K562 (cell line): Measurements from ENCODE around the gene METTL8. TPM values are rescaled to one million over a fixed set of nuclear protein-coding genes. Genes with fewer than 3 reads are reported as not detected.

Experiments
- ATAC-seq: fragments of 200-7000 bp; cut with Tn5 transposase; 3 replicates; pipeline ENCODE4 v1.9.1; 2020; ENCODE audit warnings: moderate library complexity
- BruUV-seq: library from RNA; stranded (reverse); fragments of 400-500 nt; replicated peaks from 2 replicates; lab custom pipeline; 2021; lab: Mats Ljungman, UMichigan
- CTCF ChIA-PET: fragments of 300-600 bp; formaldehyde crosslinking; extraction: SDS; loops from one replicate; lab custom pipeline; 2021; ENCODE audit warnings: low intra/inter-chr PET ratio; lab: Yijun Ruan, JAX
- POLR2A ChIA-PET: fragments of 300-600, 350-650 bp; sonication (Branson Sonifier 250); formaldehyde crosslinking; extraction: SDS; loops from one replicate; lab custom pipeline; 2021; ENCODE audit warnings: antibody characterized with exemption, inconsistent platforms; lab: Yijun Ruan, JAX
- DNase-seq, 4 experiments: peaks; one replicate each; pipeline versions ENCODE4 v3.0.0 to v3.0.0-alpha.2; 2011 to 2018; ENCODE audit warnings: low spot score in 3 of 4, mixed read lengths in 3 of 4; ENCODE audit errors: extremely low read depth in 1 of 4
- FAIRE-seq: peaks from 2 replicates; lab custom pipeline; 2011; peaks lifted over from hg19 to GRCh38; lab: Jason Lieb, UNC
- H2AFZ ChIP-seq: 2 replicates; pipeline ENCODE4 v1.6.0; 2011; ENCODE audit warnings: low read depth, low read length, control low read depth, inconsistent platforms
- H3K27ac ChIP-seq: fragments of 200-600 bp; 3 replicates; pipeline ENCODE4 v1.8.0; 2011; ENCODE audit warnings: low read depth, mild to moderate bottlenecking, control low read depth, inconsistent platforms, low read length, moderate library complexity, mixed read lengths; ENCODE audit errors: extremely low read depth
- H3K27me3 ChIP-seq, 2 experiments: fragments of 300-600 bp in 1 of 2; 2 replicates in 1 of 2; 3 replicates in 1 of 2; pipeline versions ENCODE4 v1.6.0 to v1.8.0; 2011; ENCODE audit warnings: inconsistent platforms in 2 of 2, low read length in 2 of 2, mild to moderate bottlenecking in 1 of 2, mixed read lengths in 1 of 2, moderate library complexity in 1 of 2; ENCODE audit not compliant: control insufficient read depth in 2 of 2, insufficient read depth in 2 of 2
- H3K36me3 ChIP-seq: fragments of 300-600 bp; 3 replicates; pipeline ENCODE4 v1.8.0; 2011; ENCODE audit warnings: mild to moderate bottlenecking, low read length, inconsistent platforms; ENCODE audit not compliant: control insufficient read depth, insufficient read depth
- H3K4me1 ChIP-seq, 2 experiments: fragments of 200-600 bp in 1 of 2; replicated peaks in 1 of 2; 2 replicates in 1 of 2; 3 replicates in 1 of 2; pipeline versions ENCODE4 v1.5.1 to v1.8.0; 2011; ENCODE audit warnings: inconsistent platforms in 2 of 2, low read length in 2 of 2, mild to moderate bottlenecking in 1 of 2, mixed read lengths in 1 of 2, moderate library complexity in 1 of 2; ENCODE audit not compliant: control insufficient read depth in 2 of 2, insufficient read depth in 2 of 2
- H3K4me2 ChIP-seq: 2 replicates; pipeline ENCODE4 v1.6.1; 2011; ENCODE audit warnings: low read length, control low read depth, inconsistent platforms, mixed read lengths; ENCODE audit not compliant: insufficient read depth
- H3K4me3 ChIP-seq: fragments of 200-600 bp; sonication (generic), shearing (Covaris generic); 2 replicates; pipeline ENCODE4 v1.5.1; 2016; ENCODE audit warnings: control low read depth, inconsistent platforms
- H3K79me2 ChIP-seq: fragments of 200-600 bp; 3 replicates; pipeline ENCODE4 v1.8.0; 2011; ENCODE audit warnings: low read length, inconsistent platforms; ENCODE audit not compliant: control insufficient read depth, insufficient read depth
- H3K9ac ChIP-seq, 2 experiments: 2 replicates each; pipeline versions ENCODE4 v1.6.0 to v1.6.1; 2011; ENCODE audit warnings: low read depth in 2 of 2, low read length in 2 of 2, control low read depth in 1 of 2, inconsistent platforms in 1 of 2, mild to moderate bottlenecking in 1 of 2, mixed read lengths in 1 of 2; ENCODE audit not compliant: insufficient read depth in 1 of 2
- H3K9me1 ChIP-seq: one replicate; pipeline ENCODE4 v1.6.0; 2011; ENCODE audit warnings: inconsistent platforms, mild to moderate bottlenecking, low read length, moderate library complexity; ENCODE audit not compliant: control insufficient read depth, insufficient read depth
- H3K9me3 ChIP-seq: replicated peaks from 2 replicates; pipeline ENCODE4 v1.5.1; 2011; ENCODE audit warnings: low read depth, low read length, inconsistent platforms; ENCODE audit not compliant: control insufficient read depth, insufficient read depth
- H4K20me1 ChIP-seq: replicated peaks from 2 replicates; pipeline ENCODE4 v1.6.1; 2011; ENCODE audit warnings: low read length, inconsistent platforms, mixed read lengths; ENCODE audit not compliant: control insufficient read depth, insufficient read depth
- BMI1 ChIP-seq: fragments of 150-350 bp; IDR thresholded peaks from 2 replicates; pipeline ENCODE4 v1.6.1; 2014; ENCODE audit warnings: low read length
- BRD4 ChIP-seq: fragments of 200-600 bp; sonication (generic); IDR thresholded peaks from 2 replicates; pipeline ENCODE4 v1.6.1; 2017; ENCODE audit warnings: inconsistent platforms
- DDX20 ChIP-seq: fragments of 450-650 bp; IDR thresholded peaks from 2 replicates; pipeline ENCODE4 v1.6.1; 2016; ENCODE audit warnings: missing genetic modification characterization, low read depth, mild to moderate bottlenecking, missing compliant biosample characterization, moderate library complexity
- HDAC8 ChIP-seq: fragments of 450-650 bp; IDR thresholded peaks from 2 replicates; pipeline ENCODE4 v1.6.1; 2016; ENCODE audit warnings: mild to moderate bottlenecking, missing genetic modification characterization, moderate library complexity, missing compliant biosample characterization
- RHOXF2B ChIP-seq: fragments of 250-450 bp; sonication (Bioruptor Pico); conservative IDR thresholded peaks from 2 replicates; pipeline ENCODE4 v1.5.1; 2021
- SMAD3 ChIP-seq: fragments of 450-650 bp; formaldehyde crosslinking; conservative IDR thresholded peaks from 2 replicates; pipeline ENCODE4 v1.4.0; 2020; ENCODE audit warnings: mild to moderate bottlenecking
- ZC3H11A ChIP-seq: IDR thresholded peaks from 2 replicates; pipeline ENCODE4 v1.6.1; 2012; ENCODE audit warnings: low read depth, low read length, improper control_type of control experiment
- ZFP36 ChIP-seq: fragments of 150-350 bp; IDR thresholded peaks from 2 replicates; pipeline ENCODE4 v1.6.1; 2018; ENCODE audit warnings: low read length, low read depth; ENCODE audit not compliant: partially characterized antibody
- WGBS: fragments of 100-300 bp; shearing (Covaris generic); methylation state at CpG from one replicate; pipeline ENCODE4 v1.1.6; 2016; ENCODE audit warnings: low coverage, mixed read lengths; ENCODE audit not compliant: insufficient coverage; ENCODE audit errors: missing lambda C conversion rate; 5-methylcytosine and 5-hydroxymethylcytosine counted together
- in situ Hi-C: fragments of 300-500 bp; cut with MboI; formaldehyde crosslinking; loops from 4 replicates; pipeline ENCODE4 v1.15.0; 2018; ENCODE audit warnings: inconsistent platforms, mixed read lengths
- intact Hi-C: fragments of 100-400 bp; cut with micrococcal nuclease; formaldehyde crosslinking; loops from 2 replicates; pipeline ENCODE4 v1.14.2; 2022
- polyA plus RNA-seq, 8 experiments: library from polyadenylated mRNA; depleted of rRNA in 4 of 8; stranded (reverse) in 5 of 8; unstranded in 3 of 8; fragments of >200 nt; fragmentation: Nextera tagmentation in 2 of 8; fragmentation: Illumina TruSeq in 1 of 8; extraction: Ambion mirVana in 2 of 8; extraction: Trizol in 1 of 8; gene quantifications; 2 replicates each; pipeline versions ENCODE4 v1.2.1 to v1.2.3, GENCODE V29; 2011 to 2014; ENCODE audit warnings: inconsistent platforms in 1 of 8, missing spikeins in 1 of 8
- total RNA-seq, 7 experiments: library from RNA; depleted of rRNA in 6 of 7; stranded (reverse); fragments of >200 nt in 6 of 7; fragmentation: Illumina TruSeq in 2 of 7; extraction: Trizol in 2 of 7; gene quantifications; 2 replicates each; pipeline versions ENCODE4 v1.2.1 to v1.2.3, GENCODE V29; 2011 to 2021; ENCODE audit warnings: low replicate concordance in 1 of 7
- TF ChIP-seq, protein P1 (sequence below): fragments of 250-450 bp; sonication (Bioruptor Pico); IDR thresholded peaks from 2 replicates; pipeline ENCODE4 v1.6.1; 2021; ENCODE audit warnings: mild to moderate bottlenecking
- TF ChIP-seq, protein P2 (sequence below): fragments of 450-650 bp; IDR thresholded peaks from 2 replicates; pipeline ENCODE4 v1.6.1; 2016; ENCODE audit warnings: missing biosample characterization, missing genetic modification characterization

Gene METTL8
- total and polyA plus RNA-seq, 9 of the 15 experiments (the other 6 are each of a cell fraction or from before 2014, with no cell fraction given): 12.9 to 52.6 (median 33.7) TPM

DNA sequence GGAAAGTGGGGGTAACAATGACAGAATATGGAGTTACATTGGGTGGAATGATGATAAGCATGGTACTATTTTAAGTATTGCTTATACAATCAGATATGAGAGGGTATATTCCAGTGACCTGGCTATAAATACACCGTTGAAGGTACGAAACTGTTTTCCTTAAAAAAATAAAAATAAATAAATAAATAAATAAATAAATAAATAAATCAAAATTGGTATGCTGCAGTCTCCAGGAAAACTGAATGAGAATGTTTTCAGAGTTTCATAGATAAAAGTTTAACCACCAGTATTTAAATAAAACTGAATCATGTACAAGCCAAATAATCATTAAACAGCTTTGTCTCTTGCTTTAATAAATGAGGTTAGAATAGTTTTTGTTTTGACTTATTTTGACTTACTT is 71.4 kb downstream of the METTL8 start:
- no peak overlapping the region for H3K9ac ChIP-seq
- H3K36me3 ChIP-seq: peaks cover 10% of the 10 kb centered on the region; the same call in 2 of the 3 replicates
- CTCF ChIA-PET: no interaction called here
- 78% methylated on average over 2 of the region's 2 CpGs for WGBS
- H4K20me1 ChIP-seq: no peaks in the 10 kb centered on the region
- TF ChIP-seq BRD4 (no peak), ZC3H11A (peak; percentile 57; the same call in 1 of the 2 replicates)
- H3K9me1 ChIP-seq: no peaks in the 10 kb centered on the region
- DNase-seq (no peak), ATAC-seq (no peak), FAIRE-seq (no peak)
- POLR2A ChIA-PET: interaction anchor here (0.6 to 0.7 kb wide), 2 partner anchors 348 to 809 kb away, joined by 3 read pairs; no protein-coding TSS in a partner anchor
- no peaks in the 10 kb centered on the region for H3K79me2 ChIP-seq
- in situ Hi-C loops: no loop called here
- no peak overlapping the region for H2AFZ ChIP-seq
- intact Hi-C loops: no loop called here
- H3K27ac ChIP-seq: no peak overlapping the region
- H3K4me2 ChIP-seq: no peak overlapping the region
- no peaks in the 10 kb centered on the region for H3K9me3 ChIP-seq
- no TSS peak for BruUV-seq
- H3K27me3 ChIP-seq: no peaks in the 10 kb centered on the region
- H3K4me1 ChIP-seq: no peaks in the 10 kb centered on the region
- H3K4me3 ChIP-seq: no peak overlapping the region

DNA sequence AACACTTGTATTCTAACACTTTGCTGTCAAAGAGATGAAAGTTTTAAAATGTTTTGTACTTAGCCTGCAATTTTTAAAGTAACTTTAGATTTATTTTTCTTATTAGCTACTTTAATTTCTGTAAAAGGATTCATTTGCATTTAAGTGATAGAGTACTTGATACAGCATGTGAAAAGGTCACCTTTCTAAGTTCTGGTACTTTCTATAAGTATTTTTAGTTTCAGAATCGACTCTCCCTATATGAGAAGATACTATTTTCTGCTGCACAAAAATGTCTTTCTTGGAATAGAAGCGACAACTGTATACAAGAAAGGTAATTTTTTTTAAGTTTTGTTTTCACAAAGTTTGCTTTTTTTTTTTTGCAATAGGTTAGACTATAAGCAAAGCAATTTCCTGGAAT is 72.9 kb downstream of the METTL8 start:
- POLR2A ChIA-PET: interaction anchor here (0.6 kb wide), 1 partner anchor 96 kb away, joined by 4 read pairs; no protein-coding TSS in a partner anchor
- no peaks in the 10 kb centered on the region for H3K79me2 ChIP-seq
- H2AFZ ChIP-seq: no peak overlapping the region
- TF ChIP-seq DDX20 (tag): no peak
- no peak for TF ChIP-seq RHOXF2B (CRISPR knock-in tag)
- TF ChIP-seq, protein P1, sequence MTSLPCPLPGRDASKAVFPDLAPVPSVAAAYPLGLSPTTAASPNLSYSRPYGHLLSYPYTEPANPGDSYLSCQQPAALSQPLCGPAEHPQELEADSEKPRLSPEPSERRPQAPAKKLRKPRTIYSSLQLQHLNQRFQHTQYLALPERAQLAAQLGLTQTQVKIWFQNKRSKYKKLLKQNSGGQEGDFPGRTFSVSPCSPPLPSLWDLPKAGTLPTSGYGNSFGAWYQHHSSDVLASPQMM (CRISPR knock-in tag): no peak
- no peak for TF ChIP-seq BMI1
- TF ChIP-seq SMAD3: no peak
- no peak for TF ChIP-seq HDAC8 (tag)
- no peak for TF ChIP-seq ZFP36
- TF ChIP-seq, protein P2, sequence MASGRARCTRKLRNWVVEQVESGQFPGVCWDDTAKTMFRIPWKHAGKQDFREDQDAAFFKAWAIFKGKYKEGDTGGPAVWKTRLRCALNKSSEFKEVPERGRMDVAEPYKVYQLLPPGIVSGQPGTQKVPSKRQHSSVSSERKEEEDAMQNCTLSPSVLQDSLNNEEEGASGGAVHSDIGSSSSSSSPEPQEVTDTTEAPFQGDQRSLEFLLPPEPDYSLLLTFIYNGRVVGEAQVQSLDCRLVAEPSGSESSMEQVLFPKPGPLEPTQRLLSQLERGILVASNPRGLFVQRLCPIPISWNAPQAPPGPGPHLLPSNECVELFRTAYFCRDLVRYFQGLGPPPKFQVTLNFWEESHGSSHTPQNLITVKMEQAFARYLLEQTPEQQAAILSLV (tag): no peak
- TF ChIP-seq, all 486 proteins: peak for 0
- no peak overlapping the region for H3K27ac ChIP-seq
- H3K4me1 ChIP-seq: no peaks in the 10 kb centered on the region
- DNase-seq (no peak), ATAC-seq (no peak), FAIRE-seq (no peak)
- BruUV-seq: no TSS peak
- in situ Hi-C loops (no loop called here), intact Hi-C loops (no loop called here)
- H3K9me1 ChIP-seq: no peaks in the 10 kb centered on the region
- H3K4me2 ChIP-seq: no peak overlapping the region
- 80% methylated on average over 2 of the region's 2 CpGs for WGBS
- H3K4me3 ChIP-seq: no peak overlapping the region
- CTCF ChIA-PET: interaction anchor here (0.6 kb wide), 1 partner anchor 46 kb away, joined by 3 read pairs; no protein-coding TSS in a partner anchor
- H3K9me3 ChIP-seq: no peaks in the 10 kb centered on the region; the same call in 1 of the 2 replicates
- H3K36me3 ChIP-seq: peaks cover 10% of the 10 kb centered on the region; the same call in 2 of the 3 replicates
- H3K9ac ChIP-seq: no peak overlapping the region
- H4K20me1 ChIP-seq: no peaks in the 10 kb centered on the region
- no peaks in the 10 kb centered on the region for H3K27me3 ChIP-seq
